ENCODE measurements around the gene MGAT3.

GRCh38 chr22:39417641-39418040 lies 39.2 kb upstream of the MGAT3 start:
- TF ChIP-seq YY1 (IDR thresholded peaks at IDR 0.05; ENCODE audit: insufficient read depth, insufficient read length) (no peak), ZNF274 (IDR thresholded peaks at IDR 0.05; ENCODE audit: low read depth, low read length) (no peak)

Measured in NT2/D1 (cell line).